Measurements from ENCODE around the gene USP8.

The USP8 gene

GRCh38 chr15:50546566-50546965, 122.4 kb downstream of the USP8 start, which contains the start of gene USP50:
TSS of gene USP50 (minus strand) at chr15:50546666. CDS start at chr15:50546525, 141 bp downstream.
- no peak for DNase-seq

- DNase-seq, result no peak
These were observed 125.1 kb downstream of the USP8 start for GRCh38 chr15:50549326-50549725.

GRCh38 chr15:50552238-50552637, 128.0 kb downstream of the USP8 start:
- DNase-seq, result no peak

GRCh38 chr15:50556642-50557371, 132.6 kb downstream of the USP8 start:
- DNase-seq, result no peak

GRCh38 chr15:50558012-50558411, 133.8 kb downstream of the USP8 start:
- DNase-seq, result no peak

- no peak for DNase-seq
These were observed 138.8 kb downstream of the USP8 start for GRCh38 chr15:50562735-50563640.

- no peak for DNase-seq
These were observed 139.6 kb downstream of the USP8 start for GRCh38 chr15:50563756-50564155.
